Neural progenitor cell (in vitro differentiated cells): ENCODE data around the gene B4GALT5. TPM values are rescaled to one million over a fixed set of nuclear protein-coding genes. Genes with fewer than 3 reads are reported as not detected.

Experiments
- DNase-seq: peaks from one replicate; pipeline ENCODE4 v3.0.0-alpha.2; 2016; ENCODE audit warnings: low spot score
- H2AFZ ChIP-seq: fragments of 200-600 bp; sonication (generic); replicated peaks from 2 replicates; pipeline ENCODE4 v1.6.1; 2016; ENCODE audit warnings: antibody characterized with exemption
- H3F3A ChIP-seq: fragments of 200-600 bp; sonication (generic); 2 replicates; pipeline ENCODE4 v1.6.1; 2016; ENCODE audit warnings: antibody characterized with exemption, low read depth
- H3K27ac ChIP-seq: fragments of 200-600 bp; sonication (generic); 2 replicates; pipeline ENCODE4 v1.5.1; 2016; ENCODE audit warnings: mild to moderate bottlenecking
- H3K27me3 ChIP-seq: fragments of 200-600 bp; sonication (generic); 2 replicates; pipeline ENCODE4 v1.6.1; 2016; ENCODE audit warnings: mild to moderate bottlenecking, moderate library complexity
- H3K36me3 ChIP-seq: fragments of 200-600 bp; sonication (generic); 2 replicates; pipeline ENCODE4 v1.5.1; 2016
- H3K4me1 ChIP-seq: fragments of 200-600 bp; sonication (generic); 2 replicates; pipeline ENCODE4 v1.6.1; 2016; ENCODE audit warnings: mixed run types
- H3K4me2 ChIP-seq: fragments of 200-600 bp; sonication (generic); 2 replicates; pipeline ENCODE4 v1.6.1; 2016
- H3K4me3 ChIP-seq: fragments of 200-600 bp; sonication (generic); 2 replicates; pipeline ENCODE4 v1.5.1; 2016
- H3K79me2 ChIP-seq: fragments of 200-600 bp; sonication (generic); 2 replicates; pipeline ENCODE4 v1.6.1; 2016; ENCODE audit warnings: low read depth
- H3K9ac ChIP-seq: fragments of 200-600 bp; sonication (generic); 2 replicates; pipeline ENCODE4 v1.6.1; 2016
- H3K9me3 ChIP-seq: fragments of 200-600 bp; sonication (generic); 2 replicates; pipeline ENCODE4 v1.5.1; 2016; ENCODE audit warnings: low read depth
- H4K20me1 ChIP-seq: fragments of 200-600 bp; sonication (generic); 2 replicates; pipeline ENCODE4 v1.6.1; 2016; ENCODE audit warnings: low read depth
- H3K27ac Mint-ChIP-seq: 3 replicates; pipeline ENCODE4 v1.8.0; 2021; ENCODE audit warnings: mixed read lengths
- H3K27me3 Mint-ChIP-seq: 2 replicates; pipeline ENCODE4 v1.8.0; 2022; ENCODE audit warnings: low read depth, mild to moderate bottlenecking, inconsistent platforms, moderate library complexity, mixed read lengths; ENCODE audit not compliant: insufficient read depth
- H3K36me3 Mint-ChIP-seq: 3 replicates; pipeline ENCODE4 v1.8.0; 2021; ENCODE audit warnings: mixed read lengths
- H3K4me1 Mint-ChIP-seq: 3 replicates; pipeline ENCODE4 v1.8.0; 2021; ENCODE audit warnings: mixed read lengths
- H3K4me3 Mint-ChIP-seq: 3 replicates; pipeline ENCODE4 v1.8.0; 2021; ENCODE audit warnings: mild to moderate bottlenecking, moderate library complexity, mixed read lengths
- H3K9me3 Mint-ChIP-seq: 3 replicates; pipeline ENCODE4 v1.8.0; 2020; ENCODE audit warnings: mixed read lengths
- EZH2 ChIP-seq: fragments of 200-600 bp; sonication (generic); IDR thresholded peaks from 2 replicates; pipeline ENCODE4 v1.6.1; 2017; ENCODE audit warnings: antibody characterized with exemption, mild to moderate bottlenecking, moderate library complexity
- EZH2phosphoT487 ChIP-seq: fragments of 200-600 bp; sonication (generic); IDR thresholded peaks from 2 replicates; pipeline ENCODE4 v1.6.1; 2017; ENCODE audit warnings: antibody characterized with exemption
- total RNA-seq: library from RNA; depleted of rRNA; stranded (reverse); fragments of >200 nt; gene quantifications from 2 replicates; pipeline ENCODE4 v1.2.3, GENCODE V29; 2015; ENCODE audit warnings: low replicate concordance
- TF ChIP-seq, protein P1 (sequence below): fragments of 200-600 bp; sonication (generic); IDR thresholded peaks from 2 replicates; pipeline ENCODE4 v1.5.1; 2017; ENCODE audit warnings: antibody characterized with exemption, mild to moderate bottlenecking

The B4GALT5 gene
- total RNA-seq, 1 donor from 2014 or later, result 60.1 TPM

DNA sequence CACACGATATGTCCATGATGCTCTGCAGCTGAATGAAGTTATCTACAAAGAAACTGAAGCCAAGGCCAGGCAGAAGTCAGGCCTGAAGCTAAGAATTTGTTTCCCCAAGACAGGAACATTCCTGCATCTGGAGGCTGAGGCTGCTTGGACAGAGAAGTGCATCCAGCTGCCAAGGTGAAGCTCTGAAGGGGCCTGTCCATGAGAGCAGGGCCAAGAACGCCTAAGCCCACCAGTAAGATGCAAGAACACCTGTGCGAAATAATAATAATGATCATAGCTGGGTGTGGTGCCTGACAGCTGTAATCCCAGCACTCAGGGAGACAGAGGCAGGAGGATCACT lies 37.7 kb upstream of the B4GALT5 start:
- no peak for DNase-seq
- H3K27ac Mint-ChIP-seq, result no peak overlapping the region
- H3K4me3 ChIP-seq, result no peak overlapping the region
- H3K79me2 ChIP-seq, result no peaks in the 10 kb centered on the region
- H3K4me3 Mint-ChIP-seq, result no peak overlapping the region
- no peak overlapping the region for H3K27ac ChIP-seq
- H3F3A ChIP-seq, result peaks cover 6% of the 10 kb centered on the region
- H2AFZ ChIP-seq, result no peak overlapping the region
- H3K36me3 Mint-ChIP-seq, result no peaks in the 10 kb centered on the region
- no peaks in the 10 kb centered on the region for H3K9me3 Mint-ChIP-seq
- no peaks in the 10 kb centered on the region for H3K27me3 ChIP-seq
- H3K9ac ChIP-seq, result no peak overlapping the region
- TF ChIP-seq EZH2phosphoT487 (no peak), EZH2 (no peak)
- no peak overlapping the region for H3K4me2 ChIP-seq
- H3K4me1 ChIP-seq, result peaks cover 6% of the 10 kb centered on the region
- H3K4me1 Mint-ChIP-seq, result peaks cover 5% of the 10 kb centered on the region
- peaks cover 3% of the 10 kb centered on the region for H3K27me3 Mint-ChIP-seq
- no peaks in the 10 kb centered on the region for H4K20me1 ChIP-seq
- no peaks in the 10 kb centered on the region for H3K36me3 ChIP-seq
- no peaks in the 10 kb centered on the region for H3K9me3 ChIP-seq

DNA sequence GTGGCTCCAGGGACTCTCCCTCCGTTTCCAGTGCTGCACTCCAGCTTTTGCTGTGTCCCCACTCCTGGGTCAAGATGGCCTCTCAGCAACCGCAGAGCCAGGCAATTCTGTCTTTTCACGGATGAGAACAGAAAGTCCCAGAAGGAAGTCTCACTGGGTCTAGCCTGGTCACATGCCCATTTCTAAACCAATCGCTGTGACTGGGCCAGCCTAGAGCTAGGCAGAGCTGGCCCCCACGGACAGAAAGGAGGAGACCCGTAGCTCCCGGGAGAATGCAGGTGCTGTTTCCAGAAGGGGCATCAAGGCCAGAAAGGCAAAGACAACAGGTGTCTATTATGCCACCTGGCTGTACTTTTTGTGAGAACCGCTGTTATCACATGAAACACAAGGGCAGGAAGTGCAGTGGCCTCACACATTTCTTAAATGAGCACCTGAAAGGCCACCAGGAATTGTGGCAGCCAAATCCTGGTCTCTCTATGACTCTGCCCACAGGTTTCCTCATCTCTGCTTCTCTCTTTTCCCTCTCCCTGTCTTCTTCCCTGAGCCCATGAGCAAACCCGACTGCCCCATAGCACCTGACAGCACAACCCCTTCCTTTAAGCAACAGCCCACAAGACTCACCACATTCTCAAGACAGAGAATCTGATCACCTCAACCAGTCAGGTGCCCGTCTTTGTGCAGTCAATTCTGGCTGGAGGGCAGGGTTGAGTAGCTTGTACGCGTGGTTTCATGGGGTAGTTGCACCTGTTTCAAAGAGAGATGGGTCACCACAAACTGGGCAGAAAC lies 37.1 kb upstream of the B4GALT5 start:
- TF ChIP-seq, protein P1, sequence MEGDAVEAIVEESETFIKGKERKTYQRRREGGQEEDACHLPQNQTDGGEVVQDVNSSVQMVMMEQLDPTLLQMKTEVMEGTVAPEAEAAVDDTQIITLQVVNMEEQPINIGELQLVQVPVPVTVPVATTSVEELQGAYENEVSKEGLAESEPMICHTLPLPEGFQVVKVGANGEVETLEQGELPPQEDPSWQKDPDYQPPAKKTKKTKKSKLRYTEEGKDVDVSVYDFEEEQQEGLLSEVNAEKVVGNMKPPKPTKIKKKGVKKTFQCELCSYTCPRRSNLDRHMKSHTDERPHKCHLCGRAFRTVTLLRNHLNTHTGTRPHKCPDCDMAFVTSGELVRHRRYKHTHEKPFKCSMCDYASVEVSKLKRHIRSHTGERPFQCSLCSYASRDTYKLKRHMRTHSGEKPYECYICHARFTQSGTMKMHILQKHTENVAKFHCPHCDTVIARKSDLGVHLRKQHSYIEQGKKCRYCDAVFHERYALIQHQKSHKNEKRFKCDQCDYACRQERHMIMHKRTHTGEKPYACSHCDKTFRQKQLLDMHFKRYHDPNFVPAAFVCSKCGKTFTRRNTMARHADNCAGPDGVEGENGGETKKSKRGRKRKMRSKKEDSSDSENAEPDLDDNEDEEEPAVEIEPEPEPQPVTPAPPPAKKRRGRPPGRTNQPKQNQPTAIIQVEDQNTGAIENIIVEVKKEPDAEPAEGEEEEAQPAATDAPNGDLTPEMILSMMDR, result no peak
- TF ChIP-seq EZH2, result no peak
- TF ChIP-seq EZH2phosphoT487, result no peak
- Mint-ChIP-seq H3K4me3 (no peak overlapping the region), H3K4me1 (peaks cover 2% of the 10 kb centered on the region), H3K27me3 (peaks cover 3% of the 10 kb centered on the region), H3K9me3 (no peaks in the 10 kb centered on the region), H3K36me3 (no peaks in the 10 kb centered on the region), H3K27ac (no peak overlapping the region)
- no peak for DNase-seq
- H3K27me3 ChIP-seq, result no peaks in the 10 kb centered on the region
- H3F3A ChIP-seq, result peaks cover 3% of the 10 kb centered on the region
- no peak overlapping the region for H3K4me2 ChIP-seq
- no peaks in the 10 kb centered on the region for H4K20me1 ChIP-seq
- no peak overlapping the region for H3K27ac ChIP-seq
- H3K36me3 ChIP-seq, result no peaks in the 10 kb centered on the region
- peak overlapping the region; percentile 96 for H2AFZ ChIP-seq
- H3K9me3 ChIP-seq, result no peaks in the 10 kb centered on the region
- H3K4me3 ChIP-seq, result no peak overlapping the region
- H3K79me2 ChIP-seq, result no peaks in the 10 kb centered on the region
- peaks cover 6% of the 10 kb centered on the region for H3K4me1 ChIP-seq
- H3K9ac ChIP-seq, result no peak overlapping the region

DNA sequence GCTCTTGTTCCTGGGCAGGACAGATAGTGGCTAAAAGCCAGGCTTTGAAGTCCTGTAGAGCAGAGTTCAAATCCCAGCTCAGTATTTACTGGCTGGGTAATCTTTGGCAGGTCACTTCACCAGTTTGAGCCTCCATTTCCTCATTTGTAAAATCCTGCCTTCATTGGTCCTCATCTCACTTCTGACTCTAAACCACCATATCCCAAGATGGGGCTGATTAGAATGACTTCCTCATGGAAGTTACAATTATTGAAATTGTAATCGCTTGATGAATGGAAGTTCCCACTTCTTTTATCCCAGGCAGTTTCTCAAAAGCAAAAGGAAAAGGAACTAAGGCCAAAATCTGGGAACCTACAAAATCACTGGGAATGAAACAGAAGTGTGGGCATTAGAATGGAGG lies 35.9 kb upstream of the B4GALT5 start:
- Histone ChIP-seq H3F3A (peaks cover 3% of the 10 kb centered on the region), H3K9me3 (no peaks in the 10 kb centered on the region), H4K20me1 (no peaks in the 10 kb centered on the region), H3K4me3 (no peak overlapping the region), H3K36me3 (no peaks in the 10 kb centered on the region), H3K4me2 (no peak overlapping the region), H3K79me2 (no peaks in the 10 kb centered on the region), H3K27me3 (no peaks in the 10 kb centered on the region), H3K4me1 (peaks cover 6% of the 10 kb centered on the region), H3K9ac (no peak overlapping the region), H3K27ac (no peak overlapping the region), H2AFZ (peak overlapping the region; percentile 12)
- Mint-ChIP-seq H3K27ac (no peak overlapping the region), H3K9me3 (no peaks in the 10 kb centered on the region), H3K36me3 (no peaks in the 10 kb centered on the region), H3K4me3 (no peak overlapping the region), H3K4me1 (peaks cover 2% of the 10 kb centered on the region), H3K27me3 (peaks cover 3% of the 10 kb centered on the region)
- TF ChIP-seq, protein P1, result no peak
- TF ChIP-seq EZH2phosphoT487, result no peak
- no peak for TF ChIP-seq EZH2
- DNase-seq, result no peak

DNA sequence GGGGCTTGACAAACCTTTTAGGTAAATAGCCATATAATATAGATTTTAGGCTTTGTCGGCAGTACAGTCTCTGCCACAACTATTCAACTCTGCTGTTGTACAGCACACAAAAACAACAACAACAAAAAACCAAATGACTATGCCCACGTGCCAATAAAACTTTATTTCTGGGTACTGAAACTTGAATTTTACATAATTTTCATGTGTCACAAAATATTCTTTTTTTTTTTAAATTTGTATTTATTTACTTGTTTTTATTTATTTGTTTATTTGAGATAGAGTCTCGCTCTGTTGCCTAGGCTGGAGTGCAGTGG lies 34.8 kb upstream of the B4GALT5 start:
- no peaks in the 10 kb centered on the region for H3K36me3 ChIP-seq
- Mint-ChIP-seq H3K36me3 (no peaks in the 10 kb centered on the region), H3K4me3 (no peak overlapping the region), H3K9me3 (no peaks in the 10 kb centered on the region), H3K27me3 (peaks cover 3% of the 10 kb centered on the region), H3K27ac (no peak overlapping the region), H3K4me1 (peaks cover 2% of the 10 kb centered on the region)
- H3K4me1 ChIP-seq, result peaks cover 6% of the 10 kb centered on the region
- no peaks in the 10 kb centered on the region for H3K9me3 ChIP-seq
- no peak for DNase-seq
- H3F3A ChIP-seq, result peaks cover 3% of the 10 kb centered on the region
- H2AFZ ChIP-seq, result no peak overlapping the region
- H4K20me1 ChIP-seq, result no peaks in the 10 kb centered on the region
- no peak overlapping the region for H3K4me2 ChIP-seq
- H3K27ac ChIP-seq, result no peak overlapping the region
- no peak overlapping the region for H3K4me3 ChIP-seq
- H3K79me2 ChIP-seq, result no peaks in the 10 kb centered on the region
- no peak for TF ChIP-seq EZH2phosphoT487
- TF ChIP-seq, protein P1, result no peak
- TF ChIP-seq EZH2, result no peak
- H3K27me3 ChIP-seq, result no peaks in the 10 kb centered on the region
- no peak overlapping the region for H3K9ac ChIP-seq
